ENCODE data around the gene CTRB1.
"Not testable (repeated sequence)": the region's sequence is repeated elsewhere in the genome, so short reads cannot be mapped to it uniquely, and the experiment has no call there.

CTRB1 gene

GRCh38 chr16:75237398-75238131, 18.8 kb downstream of the CTRB1 start:
- DNase-seq (ENCODE audit: low read depth) = no peak
- TF ChIP-seq CTCF (IDR thresholded peaks at IDR 0.05; ENCODE audit: control insufficient read depth, extremely low read depth, insufficient read depth) = no peak

GRCh38 chr16:75238132-75238852, 19.5 kb downstream of the CTRB1 start:
- TF ChIP-seq CTCF (IDR thresholded peaks at IDR 0.05; ENCODE audit: control insufficient read depth, extremely low read depth, insufficient read depth) = no peak
- no peak overlapping the region for H3K4me3 ChIP-seq (ENCODE audit: low read depth, low read length)
- no peak for DNase-seq (ENCODE audit: low read depth)

More at GRCh38 chr16:75237398-75238131, 18.8 kb downstream of the CTRB1 start:
- no peak overlapping the region for H3K4me3 ChIP-seq (ENCODE audit: low read depth, low read length)

DNA sequence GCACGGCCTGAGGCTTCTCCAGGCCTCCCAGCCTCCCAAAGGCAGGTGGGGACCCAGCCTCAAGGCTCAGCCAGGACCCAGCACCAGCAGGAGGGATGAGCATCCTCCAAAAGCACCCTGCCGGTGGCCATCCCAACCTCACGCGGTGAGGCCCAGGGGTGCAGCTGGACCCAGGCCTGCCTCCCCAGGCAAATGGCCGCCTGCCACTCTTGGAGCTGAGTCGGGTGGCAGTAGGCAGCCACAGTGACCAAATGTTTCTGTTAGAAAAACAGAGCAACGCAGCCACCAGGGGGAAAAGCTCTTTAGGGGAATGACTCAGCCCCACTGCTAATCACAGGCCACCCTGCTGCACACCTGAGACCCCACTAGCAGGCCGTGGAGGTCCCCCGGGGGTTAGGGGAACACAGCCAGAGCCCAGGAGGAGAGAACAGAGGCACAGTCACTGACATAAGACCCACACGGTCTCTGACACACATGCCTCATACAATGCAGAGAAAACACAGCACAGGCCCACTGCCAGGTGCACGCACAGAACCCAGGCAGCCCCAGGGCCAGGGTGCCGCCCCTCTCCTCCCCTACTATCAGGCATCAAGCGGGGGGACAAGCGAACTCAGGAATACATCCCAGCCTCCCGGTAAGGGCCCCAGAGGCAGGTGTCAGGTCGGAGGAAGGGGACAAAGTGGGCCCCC, 20.2 kb downstream of the CTRB1 start:
- H3K4me3 ChIP-seq (ENCODE audit: low read depth, low read length) = no peak overlapping the region
- TF ChIP-seq CTCF (IDR thresholded peaks at IDR 0.05; ENCODE audit: control insufficient read depth, extremely low read depth, insufficient read depth) = no peak
- DNase-seq (ENCODE audit: low read depth) = no peak

DNA sequence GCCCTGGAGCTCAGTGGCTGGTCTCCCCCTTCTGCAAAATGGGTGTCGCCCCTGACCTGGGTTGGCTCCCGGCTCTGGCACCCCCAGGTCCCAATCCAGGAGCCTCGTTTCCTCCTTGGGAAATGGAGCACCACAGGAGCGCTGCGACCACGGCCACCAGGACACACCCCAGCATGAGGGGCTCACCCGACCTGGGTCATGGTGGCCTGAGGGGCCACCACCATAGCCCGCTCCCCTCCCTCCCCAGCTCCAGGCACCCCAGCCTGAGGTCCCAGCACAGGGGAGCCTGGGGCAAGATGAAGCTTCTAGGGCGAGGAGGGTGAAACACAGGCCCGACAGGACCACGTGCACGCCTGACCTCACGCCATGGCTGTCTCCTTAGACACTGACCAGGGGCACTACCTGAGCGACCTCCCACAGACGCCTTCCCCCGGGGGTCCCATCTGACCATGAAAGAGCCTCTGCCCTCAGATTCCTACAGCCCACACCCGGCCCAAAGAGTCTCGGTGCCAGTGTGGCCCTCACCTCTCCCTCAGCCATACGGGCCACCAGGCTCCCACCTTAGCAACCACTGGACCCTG, 20.8 kb downstream of the CTRB1 start:
- H3K4me3 ChIP-seq (ENCODE audit: low read depth, low read length) = no peak overlapping the region
- no peak for DNase-seq (ENCODE audit: low read depth)
- TF ChIP-seq CTCF (IDR thresholded peaks at IDR 0.05; ENCODE audit: control insufficient read depth, extremely low read depth, insufficient read depth) = no peak

DNA sequence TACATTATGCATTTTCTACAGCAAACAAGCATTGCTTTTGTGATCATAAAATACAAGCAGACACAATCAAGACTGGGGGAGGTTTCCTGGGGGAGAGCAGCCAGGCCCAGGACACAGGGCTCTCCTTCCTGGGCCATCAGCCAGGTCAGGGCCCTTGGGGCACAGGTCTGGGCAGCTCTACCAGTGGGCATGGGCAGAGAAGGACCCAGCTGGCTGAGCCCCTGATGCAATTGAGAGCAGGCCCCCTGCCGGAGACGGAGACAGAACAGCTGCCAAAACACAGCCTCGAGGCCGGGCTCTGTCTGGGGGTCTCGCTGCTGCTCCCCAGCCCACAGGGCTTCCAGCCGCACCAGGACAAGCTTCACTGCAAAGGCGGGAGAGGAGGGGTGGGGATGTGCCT, 21.8 kb downstream of the CTRB1 start:
- H3K4me3 ChIP-seq (ENCODE audit: low read depth, low read length); DNase-seq (ENCODE audit: low read depth): not testable (repeated sequence)

DNA sequence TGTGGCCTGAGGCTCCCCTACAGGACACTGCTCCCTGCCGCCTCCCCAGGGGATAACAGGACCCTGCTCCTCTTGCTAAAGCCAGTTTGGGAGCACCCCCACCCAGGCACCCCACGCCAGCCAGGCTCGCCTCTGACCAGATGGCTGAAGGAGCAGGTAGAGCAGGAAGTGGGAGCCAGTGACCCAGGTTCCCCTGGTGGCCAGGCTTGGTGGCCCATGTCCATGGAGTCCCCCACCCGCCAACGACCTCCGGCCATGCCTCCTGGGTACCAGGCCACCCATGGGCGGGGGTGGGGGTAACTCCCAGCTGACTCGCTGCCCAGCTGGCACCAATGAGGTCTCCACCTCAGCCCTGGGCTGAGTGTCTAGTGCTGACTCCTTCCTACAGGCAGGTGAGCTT, 22.6 kb downstream of the CTRB1 start:
- no peak for DNase-seq (ENCODE audit: low read depth)
- no peak for TF ChIP-seq CTCF (IDR thresholded peaks at IDR 0.05; ENCODE audit: control insufficient read depth, extremely low read depth, insufficient read depth)
- H3K4me3 ChIP-seq (ENCODE audit: low read depth, low read length) = no peak overlapping the region

GRCh38 chr16:75241955-75242354, 23.2 kb downstream of the CTRB1 start:
- no peak for TF ChIP-seq CTCF (IDR thresholded peaks at IDR 0.05; ENCODE audit: control insufficient read depth, extremely low read depth, insufficient read depth)
- no peak for DNase-seq (ENCODE audit: low read depth)

GRCh38 chr16:75242436-75243078, 23.8 kb downstream of the CTRB1 start:
- not testable (repeated sequence) for H3K4me3 ChIP-seq (ENCODE audit: low read depth, low read length); DNase-seq (ENCODE audit: low read depth)

More at GRCh38 chr16:75241955-75242354, 23.2 kb downstream of the CTRB1 start:
- H3K4me3 ChIP-seq (ENCODE audit: low read depth, low read length) = no peak overlapping the region

Measured in LNCaP clone FGC (cell line).